Chondrocyte (in vitro differentiated cells): ENCODE data around the gene IGSF3. TPM values are rescaled to one million over a fixed set of nuclear protein-coding genes. Genes with fewer than 3 reads are reported as not detected.
"Not testable (repeated sequence)": the region's sequence is repeated elsewhere in the genome, so short reads cannot be mapped to it uniquely, and the experiment has no call there.

Experiments
- DNase-seq: peaks from one replicate; pipeline ENCODE4 v3.0.0; 2021; ENCODE audit warnings: mixed read lengths, low spot score
- H3K27ac Mint-ChIP-seq: one replicate; pipeline ENCODE4 v1.8.0; 2021; ENCODE audit warnings: mild to moderate bottlenecking, moderate library complexity, mixed read lengths; ENCODE audit not compliant: unreplicated experiment
- H3K27me3 Mint-ChIP-seq: 2 replicates; pipeline ENCODE4 v1.8.0; 2021; ENCODE audit warnings: low read depth, mixed read lengths
- H3K36me3 Mint-ChIP-seq: 2 replicates; pipeline ENCODE4 v1.8.0; 2021; ENCODE audit warnings: low read depth, mixed read lengths
- H3K4me1 Mint-ChIP-seq: 2 replicates; pipeline ENCODE4 v1.8.0; 2021; ENCODE audit warnings: low read depth, mild to moderate bottlenecking, mixed read lengths
- H3K4me3 Mint-ChIP-seq: one replicate; pipeline ENCODE4 v1.8.0; 2021; ENCODE audit warnings: mild to moderate bottlenecking, moderate library complexity, mixed read lengths; ENCODE audit not compliant: unreplicated experiment
- H3K9me3 Mint-ChIP-seq: 2 replicates; pipeline ENCODE4 v1.8.0; 2021; ENCODE audit warnings: low read depth, mixed read lengths
- total RNA-seq: library from RNA; stranded (reverse); gene quantifications from 3 replicates; pipeline ENCODE4 v1.2.1, GENCODE V29; 2021
- TF ChIP-seq, protein P1 (sequence below): fragments of 200-600 bp; sonication (generic); IDR thresholded peaks from 2 replicates; pipeline ENCODE4 v1.5.0; 2021; ENCODE audit warnings: antibody characterized with exemption, mild to moderate bottlenecking, moderate library complexity

The IGSF3 gene
- total RNA-seq, 1 donor from 2014 or later = 20.5 TPM

DNA sequence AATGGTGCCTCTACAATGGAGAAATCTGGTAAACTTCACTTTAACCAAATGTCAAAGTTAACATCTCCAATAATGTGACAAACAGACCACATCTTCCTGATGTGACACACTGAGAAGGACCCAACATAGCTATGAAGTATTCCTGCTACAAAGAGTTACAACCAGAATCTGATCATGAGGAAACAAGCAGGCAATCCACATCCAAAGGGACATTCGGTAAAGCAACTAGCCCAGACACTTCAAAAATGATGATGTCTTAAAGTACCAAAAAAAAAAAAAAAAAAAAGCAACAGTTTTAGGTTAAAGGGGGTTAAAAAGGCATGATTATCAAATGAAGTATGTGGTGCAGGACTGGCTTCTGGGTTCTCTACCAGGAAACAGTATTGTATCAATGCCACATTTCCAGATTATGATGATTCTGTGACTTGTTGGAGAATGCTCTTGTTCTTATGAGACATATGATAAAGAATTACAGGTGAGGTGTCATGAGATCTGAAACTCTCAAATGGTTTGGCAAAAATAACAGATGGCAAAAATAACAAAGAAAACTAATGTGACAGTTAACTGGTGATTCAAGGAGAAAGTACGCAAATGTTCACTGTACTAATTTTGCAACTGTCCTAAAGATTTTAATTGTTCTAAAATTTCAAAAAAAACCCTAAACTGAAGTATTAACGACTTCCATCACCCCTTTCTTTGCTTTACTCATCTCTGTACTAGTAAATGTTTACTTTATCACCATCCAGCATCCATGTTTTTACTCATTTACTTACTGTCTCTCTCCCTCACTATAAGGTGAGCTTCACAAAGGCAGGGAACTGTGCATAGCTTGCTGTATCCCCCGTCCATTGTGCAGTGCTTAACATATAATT, 99.5 kb downstream of the IGSF3 start:
- H3K27me3 Mint-ChIP-seq = no peaks in the 10 kb centered on the region
- H3K4me1 Mint-ChIP-seq = peaks cover 36% of the 10 kb centered on the region
- DNase-seq = no peak
- H3K27ac Mint-ChIP-seq = no peak overlapping the region
- H3K9me3 Mint-ChIP-seq = peaks cover 7% of the 10 kb centered on the region
- TF ChIP-seq, protein P1, sequence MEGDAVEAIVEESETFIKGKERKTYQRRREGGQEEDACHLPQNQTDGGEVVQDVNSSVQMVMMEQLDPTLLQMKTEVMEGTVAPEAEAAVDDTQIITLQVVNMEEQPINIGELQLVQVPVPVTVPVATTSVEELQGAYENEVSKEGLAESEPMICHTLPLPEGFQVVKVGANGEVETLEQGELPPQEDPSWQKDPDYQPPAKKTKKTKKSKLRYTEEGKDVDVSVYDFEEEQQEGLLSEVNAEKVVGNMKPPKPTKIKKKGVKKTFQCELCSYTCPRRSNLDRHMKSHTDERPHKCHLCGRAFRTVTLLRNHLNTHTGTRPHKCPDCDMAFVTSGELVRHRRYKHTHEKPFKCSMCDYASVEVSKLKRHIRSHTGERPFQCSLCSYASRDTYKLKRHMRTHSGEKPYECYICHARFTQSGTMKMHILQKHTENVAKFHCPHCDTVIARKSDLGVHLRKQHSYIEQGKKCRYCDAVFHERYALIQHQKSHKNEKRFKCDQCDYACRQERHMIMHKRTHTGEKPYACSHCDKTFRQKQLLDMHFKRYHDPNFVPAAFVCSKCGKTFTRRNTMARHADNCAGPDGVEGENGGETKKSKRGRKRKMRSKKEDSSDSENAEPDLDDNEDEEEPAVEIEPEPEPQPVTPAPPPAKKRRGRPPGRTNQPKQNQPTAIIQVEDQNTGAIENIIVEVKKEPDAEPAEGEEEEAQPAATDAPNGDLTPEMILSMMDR = no peak
- peaks cover 7% of the 10 kb centered on the region for H3K36me3 Mint-ChIP-seq
- no peak overlapping the region for H3K4me3 Mint-ChIP-seq

DNA sequence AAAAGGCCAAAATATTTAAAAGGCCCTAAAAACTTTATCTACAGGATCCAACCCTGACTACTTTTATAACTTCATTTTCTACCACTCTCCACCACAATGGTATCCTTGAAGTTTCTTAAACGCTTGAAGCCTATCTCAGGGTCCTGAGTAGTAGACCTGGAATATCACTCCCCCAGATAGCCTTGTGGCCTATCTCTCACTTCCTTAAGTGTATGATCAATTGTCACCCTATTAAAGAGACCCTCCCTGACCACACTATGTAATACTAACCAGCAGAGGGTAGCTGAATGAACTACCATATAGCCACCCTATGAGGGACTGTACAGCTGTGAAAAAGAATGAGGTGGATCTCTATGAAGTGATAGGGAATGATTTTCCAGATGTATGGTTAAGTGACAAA, 102.3 kb downstream of the IGSF3 start:
- Mint-ChIP-seq H3K4me3 (no peak overlapping the region), H3K9me3 (peaks cover 10% of the 10 kb centered on the region), H3K36me3 (peaks cover 10% of the 10 kb centered on the region), H3K27ac (no peak overlapping the region), H3K27me3 (no peaks in the 10 kb centered on the region), H3K4me1 (peaks cover 27% of the 10 kb centered on the region)
- TF ChIP-seq, protein P1 = no peak
- no peak for DNase-seq

DNA sequence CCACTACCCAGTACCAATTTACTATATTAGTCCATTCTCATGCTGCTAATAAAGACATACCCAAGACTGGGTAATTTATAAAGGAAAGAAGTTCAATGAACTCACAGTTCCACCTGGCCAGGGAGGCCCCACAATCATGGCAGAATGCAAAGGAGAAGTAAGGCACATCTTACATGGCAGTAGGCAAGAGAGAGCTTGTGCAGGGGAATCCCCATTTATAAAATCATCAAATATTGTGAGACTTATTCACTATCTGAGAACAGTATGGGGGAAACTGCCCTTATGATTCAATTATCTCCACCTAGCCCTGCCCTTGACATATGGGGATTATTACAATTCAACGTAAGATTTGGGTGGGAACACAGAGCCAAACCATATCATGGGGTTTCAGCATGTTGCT, 103.1 kb downstream of the IGSF3 start:
- no peak for DNase-seq
- no peak overlapping the region for H3K27ac Mint-ChIP-seq
- H3K4me1 Mint-ChIP-seq = peaks cover 19% of the 10 kb centered on the region
- H3K27me3 Mint-ChIP-seq = no peaks in the 10 kb centered on the region
- H3K36me3 Mint-ChIP-seq = peaks cover 10% of the 10 kb centered on the region
- H3K9me3 Mint-ChIP-seq = peaks cover 10% of the 10 kb centered on the region
- no peak overlapping the region for H3K4me3 Mint-ChIP-seq
- TF ChIP-seq, protein P1 = no peak

DNA sequence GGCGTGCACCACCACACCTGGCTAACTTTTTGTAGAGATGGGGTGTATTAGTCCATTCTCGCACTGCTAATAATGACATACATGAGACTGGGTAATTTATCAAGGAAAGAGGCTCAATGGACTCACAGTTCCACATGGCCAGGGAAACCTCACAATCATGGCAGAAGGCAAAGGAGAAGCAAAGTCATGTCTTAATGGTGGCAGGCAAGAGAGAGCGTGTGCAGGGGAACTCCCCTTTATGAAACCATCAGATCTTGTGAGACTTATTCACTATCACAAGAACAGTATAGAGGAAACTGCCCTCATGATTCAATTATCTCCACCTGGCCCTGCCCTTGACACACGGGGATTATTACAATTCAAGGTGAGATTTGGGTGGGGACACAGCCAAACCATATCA, 105.1 kb downstream of the IGSF3 start:
- H3K4me1 Mint-ChIP-seq, H3K27ac Mint-ChIP-seq, H3K36me3 Mint-ChIP-seq, DNase-seq, H3K4me3 Mint-ChIP-seq, H3K27me3 Mint-ChIP-seq, H3K9me3 Mint-ChIP-seq: not testable (repeated sequence)

DNA sequence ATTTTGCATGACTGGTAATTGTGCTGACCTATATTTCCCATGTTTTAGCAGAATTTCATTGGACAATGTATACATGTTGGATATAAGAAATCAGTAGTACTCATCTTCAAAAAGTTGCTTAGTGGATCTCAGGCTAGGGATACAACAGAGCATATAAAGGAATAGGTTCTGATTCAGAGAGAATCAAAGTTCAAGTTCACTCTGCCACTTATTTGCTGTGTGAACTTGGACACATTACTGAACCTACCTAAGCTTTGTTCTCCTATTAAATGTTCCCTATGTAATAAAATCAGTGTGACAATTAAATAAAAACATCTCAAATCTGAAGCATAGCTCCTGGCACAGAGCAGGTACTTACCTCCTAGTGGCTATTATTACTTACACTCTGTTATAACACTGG, 106.0 kb downstream of the IGSF3 start:
- Mint-ChIP-seq H3K27me3 (no peaks in the 10 kb centered on the region), H3K36me3 (peaks cover 10% of the 10 kb centered on the region), H3K27ac (no peak overlapping the region), H3K4me1 (peaks cover 9% of the 10 kb centered on the region), H3K4me3 (no peak overlapping the region), H3K9me3 (peaks cover 10% of the 10 kb centered on the region)
- TF ChIP-seq, protein P1 = no peak
- no peak for DNase-seq
